H9 (cell line): ENCODE data around the gene CFAP46. TPM values are rescaled to one million over a fixed set of nuclear protein-coding genes. Genes with fewer than 3 reads are reported as not detected.
A peak's percentile ranks its signal among the peaks of the same experiment; 100 is the strongest.

ENCODE experiments used
- DNase-seq: peaks from one replicate; pipeline ENCODE4 v3.0.0-alpha.2; 2017
- H2AFZ ChIP-seq: one replicate; pipeline ENCODE4 v1.6.1; 2013; ENCODE audit warnings: mild to moderate bottlenecking, low read length, control low read depth, moderate library complexity
- H2AK5ac ChIP-seq: 2 replicates; pipeline ENCODE4 v1.6.1; 2013; ENCODE audit warnings: low read length, control low read depth, mixed read lengths; ENCODE audit not compliant: insufficient read length
- H2BK120ac ChIP-seq: one replicate; pipeline ENCODE4 v1.6.1; 2013; ENCODE audit warnings: low read depth, mild to moderate bottlenecking, low read length, control low read depth, inconsistent platforms; ENCODE audit not compliant: poor library complexity, severe bottlenecking
- H2BK12ac ChIP-seq: 2 replicates; pipeline ENCODE4 v1.6.1; 2013; ENCODE audit warnings: low read length, control low read depth, mixed read lengths, low read depth; ENCODE audit not compliant: insufficient read length
- H2BK15ac ChIP-seq: 2 replicates; pipeline ENCODE4 v1.6.1; 2013; ENCODE audit warnings: low read depth, low read length, control low read depth
- H2BK20ac ChIP-seq: one replicate; pipeline ENCODE4 v1.6.1; 2013; ENCODE audit warnings: low read depth, mild to moderate bottlenecking, low read length, control low read depth, inconsistent platforms; ENCODE audit not compliant: poor library complexity, severe bottlenecking
- H2BK5ac ChIP-seq: 2 replicates; pipeline ENCODE4 v1.6.1; 2013; ENCODE audit warnings: low read length, control low read depth, mixed read lengths; ENCODE audit not compliant: insufficient read length
- H3K14ac ChIP-seq: 2 replicates; pipeline ENCODE4 v1.6.1; 2013; ENCODE audit warnings: low read length, control low read depth; ENCODE audit not compliant: insufficient read depth
- H3K18ac ChIP-seq: 2 replicates; pipeline ENCODE4 v1.6.1; 2013; ENCODE audit warnings: low read depth, mild to moderate bottlenecking, mixed read lengths, low read length, control low read depth; ENCODE audit not compliant: insufficient read length
- H3K23ac ChIP-seq: 2 replicates; pipeline ENCODE4 v1.6.1; 2013; ENCODE audit warnings: low read length, control low read depth, mixed read lengths, low read depth; ENCODE audit not compliant: insufficient read length
- H3K23me2 ChIP-seq: 2 replicates; pipeline ENCODE4 v1.6.1; 2013; ENCODE audit warnings: low read depth, mild to moderate bottlenecking, mixed read lengths, low read length, control low read depth; ENCODE audit not compliant: insufficient read length, poor library complexity, severe bottlenecking
- H3K27ac ChIP-seq: 2 replicates; pipeline ENCODE4 v1.5.1; 2013; ENCODE audit warnings: low read length, control low read depth, mixed read lengths, low read depth; ENCODE audit not compliant: insufficient read length
- H3K27me3 ChIP-seq: 2 replicates; pipeline ENCODE4 v1.6.1; 2013; ENCODE audit warnings: low read length, control low read depth, inconsistent platforms; ENCODE audit not compliant: insufficient read depth
- H3K4ac ChIP-seq: 2 replicates; pipeline ENCODE4 v1.6.1; 2013; ENCODE audit warnings: low read depth, mild to moderate bottlenecking, control low read depth, inconsistent platforms, low read length, moderate library complexity
- H3K4me1 ChIP-seq: 2 replicates; pipeline ENCODE4 v1.6.1; 2013; ENCODE audit warnings: low read length, control low read depth, inconsistent platforms; ENCODE audit not compliant: insufficient read depth
- H3K4me2 ChIP-seq: 2 replicates; pipeline ENCODE4 v1.6.1; 2013; ENCODE audit warnings: low read length, control low read depth, mixed read lengths; ENCODE audit not compliant: insufficient read length, insufficient read depth
- H3K56ac ChIP-seq: 2 replicates; pipeline ENCODE4 v1.6.1; 2013; ENCODE audit warnings: low read depth, mild to moderate bottlenecking, mixed read lengths, low read length, control low read depth; ENCODE audit not compliant: insufficient read length
- H3K79me1 ChIP-seq: 2 replicates; pipeline ENCODE4 v1.6.1; 2013; ENCODE audit warnings: low read depth, mild to moderate bottlenecking, moderate library complexity, low read length, control low read depth, inconsistent platforms; ENCODE audit not compliant: insufficient read depth, poor library complexity, severe bottlenecking
- H3K79me2 ChIP-seq: 2 replicates; pipeline ENCODE4 v1.6.1; 2013; ENCODE audit warnings: low read length, control low read depth, inconsistent platforms; ENCODE audit not compliant: insufficient read depth
- H3K9ac ChIP-seq: 2 replicates; pipeline ENCODE4 v1.6.1; 2013; ENCODE audit warnings: low read length, control low read depth, mixed read lengths; ENCODE audit not compliant: insufficient read length; ENCODE audit errors: extremely low read depth
- H3K9me3 ChIP-seq: one replicate; pipeline ENCODE4 v1.6.1; 2013; ENCODE audit warnings: low read depth, low read length, inconsistent platforms; ENCODE audit not compliant: control insufficient read depth
- H3T11ph ChIP-seq: one replicate; pipeline ENCODE4 v1.6.1; 2013; ENCODE audit warnings: mild to moderate bottlenecking, low read length, control low read depth, inconsistent platforms
- H4K20me1 ChIP-seq: one replicate; pipeline ENCODE4 v1.6.1; 2013; ENCODE audit not compliant: control insufficient read depth, insufficient read length, insufficient read depth
- H4K5ac ChIP-seq: 2 replicates; pipeline ENCODE4 v1.6.1; 2013; ENCODE audit warnings: low read depth, mild to moderate bottlenecking, mixed read lengths, low read length, control low read depth; ENCODE audit not compliant: insufficient read length
- H4K8ac ChIP-seq: replicated peaks from 2 replicates; pipeline ENCODE4 v1.6.1; 2013; ENCODE audit warnings: low read length, control low read depth, mixed read lengths, low read depth; ENCODE audit not compliant: insufficient read length
- H4K91ac ChIP-seq: 2 replicates; pipeline ENCODE4 v1.6.1; 2013; ENCODE audit warnings: low read depth, mild to moderate bottlenecking, moderate library complexity, mixed read lengths, low read length, control low read depth; ENCODE audit not compliant: insufficient read length
- H3K27ac Mint-ChIP-seq, 3 experiments: 2 replicates in 2 of 3; 3 replicates in 1 of 3; pipeline ENCODE4 v1.8.0; 2020 to 2021; ENCODE audit warnings: mixed read lengths in 3 of 3, mild to moderate bottlenecking in 1 of 3, moderate library complexity in 1 of 3
- H3K27me3 Mint-ChIP-seq: 2 replicates; pipeline ENCODE4 v1.8.0; 2021; ENCODE audit warnings: low read depth, mild to moderate bottlenecking, moderate library complexity, mixed read lengths
- H3K36me3 Mint-ChIP-seq, 3 experiments: 2 replicates in 2 of 3; 3 replicates in 1 of 3; pipeline ENCODE4 v1.8.0; 2020 to 2021; ENCODE audit warnings: low read depth in 3 of 3, mixed read lengths in 3 of 3; ENCODE audit not compliant: insufficient read depth in 1 of 3
- H3K4me1 Mint-ChIP-seq, 2 experiments: 2 replicates each; pipeline ENCODE4 v1.8.0; 2020; ENCODE audit warnings: mixed read lengths in 2 of 2
- H3K4me3 Mint-ChIP-seq, 2 experiments: 2 replicates in 1 of 2; 3 replicates in 1 of 2; pipeline ENCODE4 v1.8.0; 2020 to 2021; ENCODE audit warnings: mild to moderate bottlenecking in 2 of 2, mixed read lengths in 2 of 2, moderate library complexity in 1 of 2
- H3K9me3 Mint-ChIP-seq, 2 experiments: 2 replicates in 1 of 2; 3 replicates in 1 of 2; pipeline ENCODE4 v1.8.0; 2020; ENCODE audit warnings: mild to moderate bottlenecking in 2 of 2, mixed read lengths in 2 of 2, moderate library complexity in 1 of 2
- WGBS: extraction: QIAGEN DNeasy Blood & Tissue Kit; methylation state at CpG from one replicate; pipeline ENCODE4 v1.1.7; 2013; ENCODE audit warnings: missing lambda C conversion rate, low lambda C conversion rate, mixed read lengths; ENCODE audit not compliant: insufficient read length; ENCODE audit errors: extremely low coverage; 5-methylcytosine and 5-hydroxymethylcytosine counted together
- total RNA-seq: library from RNA; stranded (reverse); gene quantifications from 2 replicates; pipeline ENCODE4 v1.2.1, GENCODE V29; 2021
- TF ChIP-seq, protein P1 (sequence below): fragments of 200-600 bp; sonication (generic); conservative IDR thresholded peaks from 3 replicates; pipeline ENCODE4 v1.8.0; 2021; ENCODE audit warnings: antibody characterized with exemption, mild to moderate bottlenecking

CFAP46 gene
- total RNA-seq, 1 experiment from 2014 or later = 3.1 TPM

DNA sequence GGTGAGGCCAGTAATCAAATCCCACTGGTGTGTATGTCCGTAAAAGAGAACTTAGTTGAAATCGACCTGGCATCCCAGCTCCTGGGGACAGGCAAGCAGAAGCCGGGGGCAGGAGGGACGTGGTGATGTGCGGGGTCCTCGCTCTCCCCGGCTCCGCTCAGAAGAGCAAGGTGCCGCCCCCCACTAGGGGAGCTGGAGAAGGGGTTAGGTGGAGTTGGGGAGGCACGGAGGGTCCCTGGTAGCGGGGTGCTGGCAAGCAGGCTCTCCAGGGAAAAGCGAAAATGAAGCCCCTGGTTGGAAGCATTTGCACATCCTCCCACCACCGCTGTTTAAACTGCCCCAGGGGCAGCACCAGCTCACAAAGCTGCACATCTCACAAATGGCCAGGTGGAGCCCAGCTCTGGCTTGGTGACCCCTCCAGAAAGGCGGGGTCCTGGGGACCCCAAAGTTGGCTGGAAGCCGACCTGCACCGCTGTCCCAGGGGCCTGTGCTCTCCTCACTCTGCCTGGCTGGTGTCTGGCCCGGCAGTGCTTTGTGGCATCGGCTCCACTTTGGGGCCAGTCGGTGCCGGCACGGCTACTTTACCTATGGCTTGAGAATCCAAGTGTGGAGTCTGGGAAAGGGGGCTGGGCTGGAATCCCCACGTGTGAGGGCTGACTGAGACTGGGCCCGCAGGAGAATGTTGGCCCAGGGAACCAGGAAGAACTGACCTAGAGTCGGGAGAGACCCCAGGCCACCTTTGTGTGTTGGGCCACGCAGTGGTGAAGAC, 2.9 kb upstream of the CFAP46 start:
- H3K27ac Mint-ChIP-seq = peak overlapping the region in 1 of 3 experiments; percentile 58; a peak in 1 of 7 replicates
- no peak overlapping the region for H3K4me3 Mint-ChIP-seq
- Histone ChIP-seq H3K56ac (no peak overlapping the region), H4K8ac (no peak overlapping the region), H4K20me1 (no peaks in the 10 kb centered on the region), H2AFZ (no peak overlapping the region), H3K4me2 (no peak overlapping the region), H4K5ac (no peak overlapping the region), H3K14ac (no peak overlapping the region), H3K4me1 (peaks cover 2% of the 10 kb centered on the region; the same call in 1 of the 2 replicates), H3K18ac (no peak overlapping the region), H3K27ac (no peak overlapping the region), H3K23ac (no peak overlapping the region), H3T11ph (no peak overlapping the region), H2BK12ac (no peak overlapping the region), H3K23me2 (no peaks in the 10 kb centered on the region), H2BK20ac (no peak overlapping the region), H4K91ac (no peak overlapping the region), H2BK120ac (no peak overlapping the region), H3K9me3 (no peaks in the 10 kb centered on the region), H3K79me2 (no peaks in the 10 kb centered on the region), H2BK15ac (no peak overlapping the region), H2AK5ac (no peak overlapping the region), H3K79me1 (no peaks in the 10 kb centered on the region), H3K9ac (no peak overlapping the region), H2BK5ac (no peak overlapping the region), H3K4ac (no peak overlapping the region), H3K27me3 (no peaks in the 10 kb centered on the region)
- no CpG with 5 or more reads among the region's 25 CpGs for WGBS
- H3K4me1 Mint-ChIP-seq = peaks cover 16 to 20% of the 10 kb centered on the region in 2 experiments
- H3K36me3 Mint-ChIP-seq = no peaks in the 10 kb centered on the region; a peak in 1 of 7 replicates
- peaks cover 25% of the 10 kb centered on the region for H3K27me3 Mint-ChIP-seq
- peak; percentile 24 for DNase-seq
- H3K9me3 Mint-ChIP-seq = peaks cover 0 to 3% of the 10 kb centered on the region in 2 experiments; a peak in 1 of 5 replicates
- TF ChIP-seq, protein P1, sequence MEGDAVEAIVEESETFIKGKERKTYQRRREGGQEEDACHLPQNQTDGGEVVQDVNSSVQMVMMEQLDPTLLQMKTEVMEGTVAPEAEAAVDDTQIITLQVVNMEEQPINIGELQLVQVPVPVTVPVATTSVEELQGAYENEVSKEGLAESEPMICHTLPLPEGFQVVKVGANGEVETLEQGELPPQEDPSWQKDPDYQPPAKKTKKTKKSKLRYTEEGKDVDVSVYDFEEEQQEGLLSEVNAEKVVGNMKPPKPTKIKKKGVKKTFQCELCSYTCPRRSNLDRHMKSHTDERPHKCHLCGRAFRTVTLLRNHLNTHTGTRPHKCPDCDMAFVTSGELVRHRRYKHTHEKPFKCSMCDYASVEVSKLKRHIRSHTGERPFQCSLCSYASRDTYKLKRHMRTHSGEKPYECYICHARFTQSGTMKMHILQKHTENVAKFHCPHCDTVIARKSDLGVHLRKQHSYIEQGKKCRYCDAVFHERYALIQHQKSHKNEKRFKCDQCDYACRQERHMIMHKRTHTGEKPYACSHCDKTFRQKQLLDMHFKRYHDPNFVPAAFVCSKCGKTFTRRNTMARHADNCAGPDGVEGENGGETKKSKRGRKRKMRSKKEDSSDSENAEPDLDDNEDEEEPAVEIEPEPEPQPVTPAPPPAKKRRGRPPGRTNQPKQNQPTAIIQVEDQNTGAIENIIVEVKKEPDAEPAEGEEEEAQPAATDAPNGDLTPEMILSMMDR = no peak
